GM10266 (cell line): Measurements from ENCODE around the gene PCDHAC2.

Experiments used
- DNase-seq: peaks from one replicate; pipeline ENCODE4 v3.0.0; 2012; ENCODE audit errors: extremely low spot score
- TF ChIP-seq, protein P1 (sequence below): IDR thresholded peaks from 2 replicates; pipeline ENCODE4 v1.5.1; 2012; ENCODE audit warnings: mild to moderate bottlenecking, low read depth; ENCODE audit not compliant: control insufficient read depth, insufficient read depth; ENCODE audit errors: missing control alignments

PCDHAC2 gene

DNA sequence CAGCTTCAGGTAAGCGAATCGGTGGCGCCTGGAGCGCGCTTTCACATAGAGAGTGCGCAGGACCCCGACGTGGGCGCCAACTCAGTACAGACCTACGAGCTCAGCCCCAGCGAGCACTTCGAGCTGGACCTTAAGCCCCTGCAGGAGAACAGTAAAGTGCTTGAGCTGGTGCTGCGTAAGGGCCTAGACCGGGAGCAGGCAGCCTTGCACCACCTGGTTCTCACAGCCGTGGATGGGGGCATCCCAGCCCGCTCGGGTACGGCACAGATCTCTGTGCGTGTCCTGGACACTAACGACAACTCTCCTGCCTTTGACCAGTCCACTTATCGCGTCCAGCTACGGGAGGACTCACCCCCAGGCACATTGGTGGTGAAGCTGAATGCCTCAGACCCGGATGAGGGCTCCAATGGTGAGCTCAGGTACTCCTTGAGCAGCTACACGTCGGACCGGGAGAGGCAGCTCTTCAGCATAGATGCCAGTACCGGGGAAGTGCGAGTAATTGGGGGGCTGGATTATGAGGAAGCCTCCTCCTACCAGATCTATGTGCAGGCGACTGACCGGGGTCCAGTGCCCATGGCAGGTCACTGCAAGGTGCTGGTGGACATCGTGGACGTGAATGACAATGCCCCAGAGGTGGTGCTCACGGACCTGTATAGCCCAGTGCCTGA lies 1.1 kb downstream of the PCDHAC2 start:
- TF ChIP-seq, protein P1, sequence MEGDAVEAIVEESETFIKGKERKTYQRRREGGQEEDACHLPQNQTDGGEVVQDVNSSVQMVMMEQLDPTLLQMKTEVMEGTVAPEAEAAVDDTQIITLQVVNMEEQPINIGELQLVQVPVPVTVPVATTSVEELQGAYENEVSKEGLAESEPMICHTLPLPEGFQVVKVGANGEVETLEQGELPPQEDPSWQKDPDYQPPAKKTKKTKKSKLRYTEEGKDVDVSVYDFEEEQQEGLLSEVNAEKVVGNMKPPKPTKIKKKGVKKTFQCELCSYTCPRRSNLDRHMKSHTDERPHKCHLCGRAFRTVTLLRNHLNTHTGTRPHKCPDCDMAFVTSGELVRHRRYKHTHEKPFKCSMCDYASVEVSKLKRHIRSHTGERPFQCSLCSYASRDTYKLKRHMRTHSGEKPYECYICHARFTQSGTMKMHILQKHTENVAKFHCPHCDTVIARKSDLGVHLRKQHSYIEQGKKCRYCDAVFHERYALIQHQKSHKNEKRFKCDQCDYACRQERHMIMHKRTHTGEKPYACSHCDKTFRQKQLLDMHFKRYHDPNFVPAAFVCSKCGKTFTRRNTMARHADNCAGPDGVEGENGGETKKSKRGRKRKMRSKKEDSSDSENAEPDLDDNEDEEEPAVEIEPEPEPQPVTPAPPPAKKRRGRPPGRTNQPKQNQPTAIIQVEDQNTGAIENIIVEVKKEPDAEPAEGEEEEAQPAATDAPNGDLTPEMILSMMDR, result no peak
- no peak for DNase-seq

DNA sequence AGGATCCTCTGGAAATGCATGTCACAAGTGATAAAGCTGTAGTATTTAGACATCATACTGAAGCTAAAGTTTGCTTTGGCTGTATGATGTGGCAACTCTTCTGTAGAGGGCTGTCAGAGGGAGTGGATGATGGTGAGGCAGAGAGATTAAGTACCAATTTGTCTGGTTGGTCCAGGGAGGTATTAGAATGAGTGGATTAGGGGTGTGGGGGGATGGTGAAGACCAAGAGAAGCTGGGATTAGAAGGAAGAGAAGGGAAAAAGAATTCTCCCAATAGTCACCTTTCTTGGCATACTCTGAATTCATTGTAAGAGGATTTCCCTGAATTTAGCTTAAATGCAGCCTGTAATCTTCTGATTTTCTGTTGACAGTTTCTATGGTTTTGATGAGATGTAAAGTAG lies 3.6 kb downstream of the PCDHAC2 start:
- no peak for DNase-seq
- TF ChIP-seq, protein P1, result no peak

DNA sequence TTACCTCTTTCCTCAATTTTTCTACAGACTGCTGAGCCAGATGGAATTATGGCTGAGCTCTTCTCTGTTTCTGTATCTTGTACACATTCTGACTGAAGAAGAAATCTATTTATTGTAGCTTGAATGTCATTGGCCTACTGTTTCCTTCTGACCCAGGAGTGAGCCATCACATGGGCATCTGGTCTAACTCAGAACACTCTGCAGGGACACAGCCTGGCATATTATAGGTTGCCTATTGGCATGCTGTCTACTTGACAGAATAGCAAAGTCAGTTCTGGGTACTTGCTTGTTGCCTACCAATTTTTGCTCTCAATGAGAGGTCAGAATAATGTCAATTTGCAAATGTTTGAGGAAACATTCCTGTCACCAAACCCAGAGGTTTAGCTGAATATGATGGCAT lies 7.3 kb downstream of the PCDHAC2 start:
- DNase-seq, result no peak
- TF ChIP-seq, protein P1, result no peak

DNA sequence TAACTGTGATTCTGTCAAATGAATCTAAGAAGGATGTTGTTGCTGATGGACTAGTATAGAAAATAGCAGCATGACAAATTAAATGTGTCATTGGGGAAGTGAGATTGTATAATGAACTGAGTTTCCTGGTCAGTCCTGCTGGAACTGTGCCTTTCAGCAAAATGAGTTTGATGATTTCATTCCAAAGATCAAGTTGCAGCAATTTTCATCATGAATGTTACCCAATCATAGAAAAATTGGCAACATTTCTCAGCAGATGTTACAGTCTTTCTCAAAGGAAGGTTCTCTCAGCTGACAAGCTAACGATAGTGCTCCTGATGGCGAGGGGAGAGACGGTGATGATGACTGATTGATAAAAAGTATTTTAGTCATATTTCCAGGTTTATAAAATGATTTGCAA lies 10.7 kb downstream of the PCDHAC2 start:
- DNase-seq, result no peak
- TF ChIP-seq, protein P1, result no peak

DNA sequence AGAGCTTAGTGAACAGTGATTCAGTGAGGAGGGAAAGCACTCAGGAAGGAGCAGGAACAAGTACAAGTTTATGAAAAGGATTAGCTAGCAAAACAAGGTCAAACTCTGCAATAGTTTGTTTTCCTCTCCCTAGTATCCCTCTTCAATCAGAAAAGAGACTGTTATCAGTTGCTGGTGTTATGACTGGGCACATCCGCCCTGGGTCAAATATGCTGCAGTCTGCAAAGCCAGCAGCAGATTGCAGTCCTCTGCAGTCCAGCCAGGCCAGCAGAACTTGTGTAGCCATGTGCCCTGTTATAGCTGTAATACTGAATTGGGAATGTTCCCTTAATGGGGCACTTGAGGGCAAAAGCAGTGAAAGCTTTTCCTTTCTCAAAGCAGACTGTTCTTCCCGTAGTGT lies 12.0 kb downstream of the PCDHAC2 start:
- no peak for DNase-seq
- TF ChIP-seq, protein P1, result no peak

DNA sequence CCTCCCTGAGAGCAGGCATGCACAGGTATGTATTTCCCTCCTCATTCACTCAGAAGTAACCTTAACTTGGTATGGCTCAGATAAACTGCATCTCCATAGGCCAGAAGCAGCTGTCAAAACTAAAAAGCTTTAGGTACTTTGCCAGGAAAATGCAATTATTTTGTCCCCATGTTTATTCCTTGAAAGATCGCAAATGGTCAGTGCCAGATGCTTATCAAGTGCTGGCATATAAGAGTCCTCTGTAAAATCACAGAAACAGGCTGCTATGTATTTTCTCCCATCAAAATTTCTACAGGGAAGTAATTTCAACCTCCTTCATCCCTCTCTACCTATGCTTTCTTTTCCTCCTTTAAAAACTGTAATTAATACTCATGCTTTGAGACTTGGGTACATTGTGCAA lies 12.7 kb downstream of the PCDHAC2 start:
- no peak for DNase-seq
- TF ChIP-seq, protein P1, result no peak

DNA sequence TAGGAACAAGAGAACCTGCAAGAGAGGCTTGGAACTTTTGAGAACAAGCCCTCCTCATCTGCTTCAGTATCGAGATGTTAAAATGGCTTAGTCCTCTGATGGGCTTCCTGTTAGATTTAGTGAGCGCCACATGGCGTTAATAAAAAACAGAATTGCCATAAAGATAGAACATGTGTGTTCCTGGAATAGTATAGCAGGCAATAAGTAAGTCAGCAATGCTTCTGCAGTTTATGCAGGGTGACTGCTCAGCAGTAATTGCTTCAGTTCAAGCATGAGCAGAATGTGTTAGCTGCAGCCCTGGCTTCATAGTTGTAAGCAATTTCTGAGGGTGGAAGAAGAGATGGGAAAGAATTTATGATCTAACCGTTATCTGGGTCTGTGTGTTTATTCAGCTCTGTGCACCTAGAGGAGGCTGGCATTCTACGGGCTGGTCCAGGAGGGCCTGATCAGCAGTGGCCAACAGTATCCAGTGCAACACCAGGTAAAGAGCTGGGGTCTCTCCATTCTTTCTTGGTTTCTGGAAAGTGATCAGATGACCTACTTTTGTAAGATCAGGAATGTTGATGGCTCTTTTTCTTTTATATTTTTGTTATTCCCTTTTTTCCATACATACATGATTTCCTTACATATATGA lies 15.9 kb downstream of the PCDHAC2 start:
- DNase-seq, result no peak
- TF ChIP-seq, protein P1, result no peak
